GM12878 (cell line): ENCODE results near the gene MYOM3. TPM values are rescaled to one million over a fixed set of nuclear protein-coding genes. Genes with fewer than 3 reads are reported as not detected.

ENCODE experiments used
- ATF2 ChIP-seq: IDR thresholded peaks from 2 replicates; pipeline ENCODE4 v1.6.1; 2012; ENCODE audit warnings: low read length, inconsistent platforms
- BCL3 ChIP-seq: IDR thresholded peaks from 2 replicates; pipeline ENCODE4 v1.6.1; 2011; ENCODE audit warnings: borderline replicate concordance, low read depth, mild to moderate bottlenecking, moderate library complexity, low read length; ENCODE audit not compliant: insufficient read depth, poor library complexity, severe bottlenecking
- BHLHE40 ChIP-seq, 2 experiments: fragments of 450-650 bp in 1 of 2; IDR thresholded peaks; 2 replicates each; pipeline ENCODE4 v1.6.1; 2011 to 2017; ENCODE audit warnings: low read depth in 2 of 2, borderline replicate concordance in 1 of 2, improper control_type of control experiment in 1 of 2, low read length in 1 of 2, mild to moderate bottlenecking in 1 of 2
- CHD2 ChIP-seq: IDR thresholded peaks from 2 replicates; pipeline ENCODE4 v1.6.1; 2011; ENCODE audit warnings: low read depth, low read length, improper control_type of control experiment, borderline replicate concordance
- GABPA ChIP-seq: IDR thresholded peaks from 2 replicates; pipeline ENCODE4 v1.6.1; 2014; ENCODE audit warnings: antibody characterized with exemption, low read depth, mild to moderate bottlenecking, inconsistent platforms
- NFIC ChIP-seq: IDR thresholded peaks from 2 replicates; pipeline ENCODE4 v1.6.1; 2012; ENCODE audit warnings: low read depth, mild to moderate bottlenecking, inconsistent platforms, low read length, moderate library complexity
- NFXL1 ChIP-seq: fragments of 450-650 bp; IDR thresholded peaks from 2 replicates; pipeline ENCODE4 v1.6.1; 2017; ENCODE audit warnings: antibody characterized with exemption, mild to moderate bottlenecking, borderline replicate concordance
- SMARCA5 ChIP-seq: fragments of 450-650 bp; IDR thresholded peaks from 2 replicates; pipeline ENCODE4 v1.6.1; 2017; ENCODE audit warnings: mild to moderate bottlenecking
- STAT1 ChIP-seq: fragments of 450-650 bp; conservative IDR thresholded peaks from 2 replicates; pipeline ENCODE4 v1.6.1; 2014; ENCODE audit warnings: antibody characterized with exemption, mild to moderate bottlenecking
- SUPT20H ChIP-seq: IDR thresholded peaks from 2 replicates; pipeline ENCODE4 v1.6.1; 2011; ENCODE audit warnings: low read depth, mild to moderate bottlenecking, low read length, moderate library complexity, borderline replicate concordance; ENCODE audit not compliant: control insufficient read depth
- USF2 ChIP-seq: IDR thresholded peaks from 2 replicates; pipeline ENCODE4 v1.6.1; 2011; ENCODE audit warnings: low read depth, low read length, improper control_type of control experiment, borderline replicate concordance
- ZNF687 ChIP-seq: fragments of 450-650 bp; IDR thresholded peaks from 2 replicates; pipeline ENCODE4 v1.6.1; 2017; ENCODE audit warnings: mild to moderate bottlenecking, moderate library complexity
- polyA plus RNA-seq, 11 experiments: library from polyadenylated mRNA; depleted of rRNA in 4 of 11; unstranded in 6 of 11; stranded (reverse) in 5 of 11; fragments of >200 nt; fragmentation: Nextera tagmentation in 4 of 11; fragmentation: Illumina TruSeq in 1 of 11; extraction: Ambion mirVana in 4 of 11; extraction: Trizol in 1 of 11; gene quantifications; 1 replicate in 1 of 11; 2 replicates in 10 of 11; pipeline versions ENCODE4 v1.2.1 to v1.2.3, GENCODE V29; 2011 to 2016; ENCODE audit warnings: inconsistent platforms in 2 of 11, missing spikeins in 2 of 11, low read depth in 1 of 11
- total RNA-seq, 4 experiments: library from RNA; depleted of rRNA in 3 of 4; stranded (reverse); fragments of >200 nt in 3 of 4; fragmentation: Illumina TruSeq in 1 of 4; extraction: Trizol in 1 of 4; gene quantifications; 2 replicates each; pipeline versions ENCODE4 v1.2.1 to v1.2.3, GENCODE V29; 2013 to 2021

MYOM3 gene
- total and polyA plus RNA-seq, 10 of the 15 experiments (the other 5 are each of a cell fraction or from before 2014, with no cell fraction given): 0.06 TPM; not detected in 9

GRCh38 chr1:24108334-24109165 lies 3.4 kb downstream of the MYOM3 start (continued):
- TF ChIP-seq BCL3 (no peak), USF2 (no peak), NFXL1 (no peak), GABPA (no peak), SMARCA5 (no peak), ATF2 (no peak), BHLHE40 (IDR thresholded peaks at IDR 0.05; ENCODE audit: borderline replicate concordance in 1 of 2, low read depth in 2 of 2, low read length in 1 of 2) (no peak), CHD2 (no peak), NFIC (no peak), SUPT20H (no peak), STAT1 (no peak), ZNF687 (no peak)
